Measurements from ENCODE around the gene SMIM38. TPM values are rescaled to one million over a fixed set of nuclear protein-coding genes. Genes with fewer than 3 reads are reported as not detected.
"Not testable (repeated sequence)": the region's sequence is repeated elsewhere in the genome, so short reads cannot be mapped to it uniquely, and the experiment has no call there.

The SMIM38 gene
- total and polyA plus RNA-seq, 7 donors = 0.03 to 0.54 (median 0.10) TPM; not detected in 1

- 60 to 68% (median 64%) methylated on average over 3 of the region's 3 CpGs for WGBS, 3 donors
- peaks cover 2% of the 10 kb centered on the region for H3K9me3 ChIP-seq
- no peaks in the 10 kb centered on the region for H3K4me1 ChIP-seq
- no peak for TF ChIP-seq CTCF (IDR thresholded peaks at IDR 0.05)
- intact Hi-C loops (cut with DNase I) = no loop called here
- no peak overlapping the region for H3K27ac ChIP-seq
- DNase-seq (no peak), ATAC-seq (no peak)
- no peaks in the 10 kb centered on the region for H3K36me3 ChIP-seq (ENCODE audit: insufficient read depth in 1 of 2, low read depth in 1 of 2)
- H3K27me3 ChIP-seq (ENCODE audit: insufficient read depth in 3 of 3, low read length in 2 of 3) = no peaks in the 10 kb centered on the region
- no peak overlapping the region for H3K4me3 ChIP-seq
Measured at GRCh38 chr11:69138265-69138664, 17.5 kb upstream of the SMIM38 start.

- ATAC-seq; H3K4me1 ChIP-seq; intact Hi-C loops (cut with DNase I); H3K36me3 ChIP-seq (ENCODE audit: insufficient read depth in 1 of 2, low read depth in 1 of 2); DNase-seq; H3K9me3 ChIP-seq; H3K4me3 ChIP-seq; H3K27ac ChIP-seq; H3K27me3 ChIP-seq (ENCODE audit: insufficient read depth in 3 of 3, low read length in 2 of 3): not testable (repeated sequence)
- 89 to 94% (median 91%) methylated on average over 7 of the region's 7 CpGs for WGBS, 3 donors
Measured at GRCh38 chr11:69140161-69140560, 15.6 kb upstream of the SMIM38 start.

- H3K27me3 ChIP-seq (ENCODE audit: insufficient read depth in 3 of 3, low read length in 2 of 3) = no peaks in the 10 kb centered on the region
- intact Hi-C loops (cut with DNase I) = no loop called here
- no peaks in the 10 kb centered on the region for H3K36me3 ChIP-seq (ENCODE audit: insufficient read depth in 1 of 2, low read depth in 1 of 2)
- 51 to 74% (median 63%) methylated on average over 5 of the region's 5 CpGs for WGBS, 3 donors
- H3K27ac ChIP-seq = no peak overlapping the region
- DNase-seq = no peak
- H3K9me3 ChIP-seq = no peaks in the 10 kb centered on the region
- H3K4me1 ChIP-seq = no peaks in the 10 kb centered on the region
- TF ChIP-seq CTCF (IDR thresholded peaks at IDR 0.05) = no peak
- no peak overlapping the region for H3K4me3 ChIP-seq
- no peak for ATAC-seq
Measured at GRCh38 chr11:69140635-69141034, 15.1 kb upstream of the SMIM38 start.

DNA sequence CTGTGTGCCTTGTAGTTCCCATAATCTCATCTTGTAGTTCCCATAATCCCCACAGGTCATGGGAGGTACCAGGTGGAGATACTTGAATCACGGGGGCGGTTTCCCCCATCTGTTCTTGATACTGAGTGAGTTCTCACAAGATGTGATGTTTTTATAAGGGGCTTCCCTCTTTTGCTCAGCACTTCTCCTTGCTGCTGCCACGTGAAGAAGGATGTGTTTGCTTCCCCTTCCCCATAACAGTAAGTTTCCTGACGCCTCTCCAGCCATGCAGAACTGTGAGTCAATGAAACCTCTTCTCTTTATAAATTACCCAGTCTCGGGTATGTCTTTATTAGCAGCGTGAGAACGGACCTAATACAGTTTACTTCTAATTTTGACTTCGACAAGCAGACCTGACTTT lies 14.0 kb upstream of the SMIM38 start:
- DNase-seq (no peak), ATAC-seq (no peak)
- 80 to 85% (median 81%) methylated on average over 8 of the region's 8 CpGs for WGBS, 3 donors
- Histone ChIP-seq H3K9me3 (peaks cover 8% of the 10 kb centered on the region), H3K4me1 (no peaks in the 10 kb centered on the region), H3K27me3 (ENCODE audit: insufficient read depth in 3 of 3, low read length in 2 of 3) (no peaks in the 10 kb centered on the region), H3K4me3 (no peak overlapping the region), H3K27ac (no peak overlapping the region), H3K36me3 (ENCODE audit: insufficient read depth in 1 of 2, low read depth in 1 of 2) (no peaks in the 10 kb centered on the region)
- intact Hi-C loops (cut with DNase I) = no loop called here
- no peak for TF ChIP-seq CTCF (IDR thresholded peaks at IDR 0.05)

GRCh38 chr11:69142895-69143294 lies 12.8 kb upstream of the SMIM38 start:
- Histone ChIP-seq H3K9me3 (peaks cover 13% of the 10 kb centered on the region), H3K4me1 (no peaks in the 10 kb centered on the region), H3K4me3 (no peak overlapping the region), H3K27me3 (ENCODE audit: insufficient read depth in 3 of 3, low read length in 2 of 3) (no peaks in the 10 kb centered on the region), H3K27ac (no peak overlapping the region), H3K36me3 (ENCODE audit: insufficient read depth in 1 of 2, low read depth in 1 of 2) (no peaks in the 10 kb centered on the region)
- 82 to 98% (median 87%) methylated on average over 2 of the region's 2 CpGs for WGBS, 3 donors
- intact Hi-C loops (cut with DNase I) = no loop called here
- DNase-seq (no peak), ATAC-seq (no peak)
- TF ChIP-seq CTCF (IDR thresholded peaks at IDR 0.05) = no peak
